Osteocyte (in vitro differentiated cells): ENCODE data around the gene CSNK1G2. TPM values are rescaled to one million over a fixed set of nuclear protein-coding genes. Genes with fewer than 3 reads are reported as not detected.

Experiments
- DNase-seq: peaks from one replicate; pipeline ENCODE4 v3.0.0; 2021; ENCODE audit warnings: mixed read lengths; ENCODE audit not compliant: unreplicated experiment; ENCODE audit errors: extremely low spot score
- H3K27ac Mint-ChIP-seq: one replicate; pipeline ENCODE4 v1.8.0; 2021; ENCODE audit warnings: mild to moderate bottlenecking, mixed read lengths; ENCODE audit not compliant: unreplicated experiment
- H3K27me3 Mint-ChIP-seq: one replicate; pipeline ENCODE4 v1.8.0; 2021; ENCODE audit warnings: mixed read lengths; ENCODE audit not compliant: unreplicated experiment
- H3K36me3 Mint-ChIP-seq: one replicate; pipeline ENCODE4 v1.8.0; 2021; ENCODE audit warnings: mixed read lengths; ENCODE audit not compliant: unreplicated experiment
- H3K4me1 Mint-ChIP-seq: one replicate; pipeline ENCODE4 v1.8.0; 2021; ENCODE audit warnings: mixed read lengths; ENCODE audit not compliant: unreplicated experiment
- H3K4me3 Mint-ChIP-seq: one replicate; pipeline ENCODE4 v1.8.0; 2021; ENCODE audit warnings: mild to moderate bottlenecking, moderate library complexity, mixed read lengths; ENCODE audit not compliant: unreplicated experiment
- H3K9me3 Mint-ChIP-seq: one replicate; pipeline ENCODE4 v1.8.0; 2021; ENCODE audit warnings: mixed read lengths; ENCODE audit not compliant: unreplicated experiment
- total RNA-seq: library from RNA; stranded (reverse); gene quantifications from 2 replicates; pipeline ENCODE4 v1.2.1, GENCODE V29; 2021
- TF ChIP-seq, protein P1 (sequence below): fragments of 200-600 bp; sonication (generic); IDR thresholded peaks from 2 replicates; pipeline ENCODE4 v1.5.0; 2021; ENCODE audit warnings: antibody characterized with exemption, mild to moderate bottlenecking, moderate library complexity

The CSNK1G2 gene
- total RNA-seq, 1 donor from 2014 or later: 72.2 TPM

DNA sequence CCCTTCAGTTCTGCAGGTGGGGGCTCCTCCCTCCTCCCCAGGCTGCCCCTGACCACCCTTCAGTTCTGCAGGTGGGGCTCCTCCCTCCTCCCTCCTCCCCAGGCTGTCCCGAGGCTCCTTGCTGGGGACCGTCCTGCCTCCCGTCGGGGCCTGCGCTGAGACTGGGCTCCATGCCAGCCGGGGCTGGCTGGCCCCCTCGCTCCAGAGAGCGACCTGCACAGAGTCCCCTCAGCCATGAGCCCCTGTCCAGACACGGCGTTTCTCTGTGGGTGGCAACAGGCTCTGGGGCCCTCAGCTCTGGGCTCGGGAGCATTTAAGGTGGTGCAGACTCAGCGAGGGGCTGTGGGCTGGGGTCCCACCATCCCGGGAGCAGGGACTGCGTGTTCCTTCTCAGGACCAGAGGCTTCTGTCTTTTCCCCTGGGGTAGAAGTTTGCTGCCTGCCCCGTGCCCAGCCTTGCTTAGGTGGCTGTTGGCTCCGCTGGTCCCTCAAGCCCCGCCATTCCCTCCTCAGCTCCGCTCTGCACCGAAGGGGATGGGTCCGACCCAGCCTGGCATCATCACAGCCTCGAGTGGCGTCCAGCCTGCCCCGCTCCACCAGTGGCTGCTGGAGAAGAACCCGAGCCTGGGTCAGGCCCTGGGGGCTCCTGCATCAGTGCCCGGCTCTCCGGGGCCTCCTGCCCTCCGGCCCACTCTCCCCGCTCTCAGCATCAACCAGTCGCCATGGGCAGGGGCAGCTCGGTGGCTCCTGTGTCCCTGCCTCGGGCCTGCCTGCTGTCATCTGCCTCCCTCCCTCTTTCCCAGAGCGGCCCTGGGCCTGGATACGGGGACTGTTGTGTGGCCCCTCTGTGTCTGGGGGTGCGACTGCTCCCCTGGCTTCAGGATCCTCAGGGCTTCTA lies 27.6 kb downstream of the CSNK1G2 start:
- H3K27ac Mint-ChIP-seq: no peak overlapping the region
- DNase-seq: no peak
- H3K4me1 Mint-ChIP-seq: peaks cover 3% of the 10 kb centered on the region
- H3K36me3 Mint-ChIP-seq: peaks cover 4% of the 10 kb centered on the region
- H3K4me3 Mint-ChIP-seq: no peak overlapping the region
- TF ChIP-seq, protein P1, sequence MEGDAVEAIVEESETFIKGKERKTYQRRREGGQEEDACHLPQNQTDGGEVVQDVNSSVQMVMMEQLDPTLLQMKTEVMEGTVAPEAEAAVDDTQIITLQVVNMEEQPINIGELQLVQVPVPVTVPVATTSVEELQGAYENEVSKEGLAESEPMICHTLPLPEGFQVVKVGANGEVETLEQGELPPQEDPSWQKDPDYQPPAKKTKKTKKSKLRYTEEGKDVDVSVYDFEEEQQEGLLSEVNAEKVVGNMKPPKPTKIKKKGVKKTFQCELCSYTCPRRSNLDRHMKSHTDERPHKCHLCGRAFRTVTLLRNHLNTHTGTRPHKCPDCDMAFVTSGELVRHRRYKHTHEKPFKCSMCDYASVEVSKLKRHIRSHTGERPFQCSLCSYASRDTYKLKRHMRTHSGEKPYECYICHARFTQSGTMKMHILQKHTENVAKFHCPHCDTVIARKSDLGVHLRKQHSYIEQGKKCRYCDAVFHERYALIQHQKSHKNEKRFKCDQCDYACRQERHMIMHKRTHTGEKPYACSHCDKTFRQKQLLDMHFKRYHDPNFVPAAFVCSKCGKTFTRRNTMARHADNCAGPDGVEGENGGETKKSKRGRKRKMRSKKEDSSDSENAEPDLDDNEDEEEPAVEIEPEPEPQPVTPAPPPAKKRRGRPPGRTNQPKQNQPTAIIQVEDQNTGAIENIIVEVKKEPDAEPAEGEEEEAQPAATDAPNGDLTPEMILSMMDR: no peak
- H3K9me3 Mint-ChIP-seq: no peaks in the 10 kb centered on the region
- H3K27me3 Mint-ChIP-seq: no peaks in the 10 kb centered on the region

DNA sequence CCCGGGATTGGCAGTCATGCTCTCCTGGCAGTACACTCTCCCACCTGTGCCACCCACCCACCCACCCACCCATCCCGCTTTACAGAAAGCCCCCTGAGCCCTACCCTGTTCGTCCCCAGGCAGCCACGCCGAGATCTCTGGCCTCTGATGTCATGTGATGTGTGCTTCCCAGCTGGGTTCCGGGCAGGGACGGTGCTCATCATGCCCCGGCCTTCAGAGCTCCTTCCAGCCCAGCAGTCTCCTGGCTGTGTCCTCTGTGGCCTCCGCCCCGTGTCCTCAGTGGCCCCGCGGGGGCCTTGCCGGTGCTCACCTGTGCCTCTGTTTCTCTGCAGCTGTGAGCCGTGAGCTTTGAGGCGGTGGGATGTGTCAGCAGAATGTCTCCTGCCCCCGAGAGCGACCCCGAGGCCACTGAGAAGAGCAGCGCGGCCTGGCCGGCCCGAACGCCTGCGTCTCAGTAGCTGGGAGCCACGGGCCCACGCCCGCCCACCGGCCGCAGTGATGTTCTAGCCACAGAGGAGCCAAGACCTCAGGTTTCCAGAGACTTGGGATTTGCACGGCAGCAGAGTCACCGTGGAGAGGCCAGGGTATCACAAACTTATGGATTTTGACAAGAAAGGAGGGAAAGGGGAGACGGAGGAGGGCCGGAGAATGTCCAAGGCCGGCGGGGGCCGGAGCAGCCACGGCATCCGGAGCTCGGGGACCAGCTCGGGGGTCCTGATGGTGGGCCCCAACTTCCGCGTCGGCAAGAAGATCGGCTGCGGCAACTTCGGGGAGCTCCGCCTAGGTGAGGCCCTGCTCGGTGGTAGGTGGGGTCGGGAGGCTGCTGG lies 28.4 kb downstream of the CSNK1G2 start:
- no peaks in the 10 kb centered on the region for H3K9me3 Mint-ChIP-seq
- H3K4me3 Mint-ChIP-seq: no peak overlapping the region
- no peak overlapping the region for H3K27ac Mint-ChIP-seq
- TF ChIP-seq, protein P1: no peak
- H3K27me3 Mint-ChIP-seq: no peaks in the 10 kb centered on the region
- no peak for DNase-seq
- peaks cover 3% of the 10 kb centered on the region for H3K4me1 Mint-ChIP-seq
- H3K36me3 Mint-ChIP-seq: peaks cover 4% of the 10 kb centered on the region

DNA sequence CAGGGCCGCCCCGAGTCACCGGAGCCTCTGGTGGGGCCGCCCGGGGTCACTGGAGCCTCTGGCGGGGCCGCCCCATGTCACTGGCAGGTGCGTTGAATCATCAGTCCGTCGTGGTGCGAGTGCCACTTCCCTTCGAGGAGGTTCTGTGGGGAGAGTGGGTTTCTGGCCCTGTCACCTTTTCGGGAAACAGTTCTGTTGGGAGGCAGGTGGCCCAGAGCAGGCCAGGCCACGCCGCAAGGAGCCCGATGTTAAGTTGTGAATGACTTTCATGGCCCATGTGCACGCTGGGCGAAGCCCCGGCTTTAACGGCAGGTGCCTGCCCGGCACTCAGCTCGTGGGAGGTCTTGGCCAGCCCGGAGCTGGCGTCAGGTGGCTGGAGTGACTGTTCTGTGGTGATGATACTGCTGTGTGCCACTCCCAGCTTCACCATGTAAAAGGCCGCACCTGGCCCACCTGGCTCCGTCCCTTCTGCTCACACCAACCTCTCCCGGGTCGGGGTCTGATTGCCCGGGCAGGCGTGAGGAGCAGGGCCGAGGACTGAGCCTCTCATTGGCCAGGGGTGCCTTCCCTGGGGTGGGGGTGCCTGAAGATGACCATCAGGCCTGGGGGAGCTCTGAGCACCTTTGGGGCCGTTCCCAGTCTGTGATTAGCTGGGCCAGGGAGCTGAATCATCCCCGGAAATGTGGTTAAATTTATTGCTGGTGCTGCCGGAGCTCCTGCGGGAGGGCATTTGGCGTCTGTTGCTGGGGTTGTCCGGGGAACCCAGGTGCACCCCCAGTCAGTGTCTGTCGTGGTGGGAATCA lies 29.2 kb downstream of the CSNK1G2 start:
- Mint-ChIP-seq H3K27ac (no peak overlapping the region), H3K4me1 (peaks cover 3% of the 10 kb centered on the region), H3K9me3 (no peaks in the 10 kb centered on the region), H3K36me3 (peaks cover 7% of the 10 kb centered on the region), H3K27me3 (no peaks in the 10 kb centered on the region), H3K4me3 (no peak overlapping the region)
- no peak for DNase-seq
- TF ChIP-seq, protein P1: no peak

DNA sequence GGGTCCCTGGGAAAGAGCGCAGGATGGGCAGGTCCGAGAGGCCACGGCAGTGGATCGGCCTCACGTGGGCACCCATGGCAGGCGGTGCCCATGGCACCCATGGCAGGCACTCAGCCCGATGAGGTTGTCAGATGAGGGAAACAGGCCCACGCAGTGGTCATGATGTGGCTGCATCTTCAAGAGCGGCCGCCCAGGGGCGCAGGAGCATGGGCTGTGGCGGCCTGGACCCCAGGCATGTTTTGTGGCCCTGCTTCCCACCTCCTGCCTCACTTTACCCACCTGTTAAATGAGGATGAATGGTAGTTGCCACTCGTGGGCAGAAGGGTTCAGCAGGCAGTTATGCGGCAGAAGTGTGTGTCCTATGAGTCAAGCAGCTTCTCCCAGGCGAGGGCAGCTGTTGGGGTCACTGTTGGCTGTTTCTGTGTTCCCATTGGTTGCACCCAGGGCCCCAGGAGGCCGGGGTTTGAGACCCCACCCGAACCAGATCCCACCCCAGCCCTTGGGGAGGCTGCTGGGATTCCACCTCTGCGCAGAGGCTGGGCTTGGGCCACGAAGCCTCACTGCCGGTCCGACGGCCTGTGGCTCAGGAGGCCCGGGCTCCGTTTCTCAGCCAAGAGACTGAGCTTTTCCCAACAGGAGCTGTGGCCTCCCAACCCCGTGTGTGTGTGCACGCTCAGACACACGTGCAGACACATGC lies 30.0 kb downstream of the CSNK1G2 start:
- Mint-ChIP-seq H3K4me3 (no peak overlapping the region), H3K36me3 (peaks cover 7% of the 10 kb centered on the region), H3K27ac (no peak overlapping the region), H3K9me3 (no peaks in the 10 kb centered on the region), H3K27me3 (no peaks in the 10 kb centered on the region), H3K4me1 (peaks cover 3% of the 10 kb centered on the region)
- no peak for DNase-seq
- TF ChIP-seq, protein P1: no peak
